ENCODE data around the gene ADAMTSL2.
"Not testable (repeated sequence)": the region's sequence is repeated elsewhere in the genome, so short reads cannot be mapped to it uniquely, and the experiment has no call there.

Gene ADAMTSL2

GRCh38 chr9:133551446-133551845 is 16.9 kb downstream of the ADAMTSL2 start:
- H3K4me3 ChIP-seq (ENCODE audit: low read depth, low read length): no peak overlapping the region

GRCh38 chr9:133552236-133552635 is 17.7 kb downstream of the ADAMTSL2 start:
- no peak for DNase-seq (ENCODE audit: low read depth)
- H3K4me3 ChIP-seq (ENCODE audit: low read depth, low read length): no peak overlapping the region

More at GRCh38 chr9:133551446-133551845, 16.9 kb downstream of the ADAMTSL2 start:
- DNase-seq (ENCODE audit: low read depth): no peak

GRCh38 chr9:133553123-133553522 is 18.6 kb downstream of the ADAMTSL2 start:
- no peak for DNase-seq (ENCODE audit: low read depth)
- H3K4me3 ChIP-seq (ENCODE audit: low read depth, low read length): no peak overlapping the region

- DNase-seq (ENCODE audit: low read depth): no peak
- no peak overlapping the region for H3K4me3 ChIP-seq (ENCODE audit: low read depth, low read length)
Observed at GRCh38 chr9:133553973-133554713, 19.6 kb downstream of the ADAMTSL2 start.

- DNase-seq (ENCODE audit: low read depth): no peak
- H3K4me3 ChIP-seq (ENCODE audit: low read depth, low read length): no peak overlapping the region
Observed at GRCh38 chr9:133554729-133555128, 20.2 kb downstream of the ADAMTSL2 start.

GRCh38 chr9:133556354-133556753 is 21.9 kb downstream of the ADAMTSL2 start:
- DNase-seq (ENCODE audit: low read depth): no peak
- H3K4me3 ChIP-seq (ENCODE audit: low read depth, low read length): no peak overlapping the region

GRCh38 chr9:133557581-133557980 is 23.1 kb downstream of the ADAMTSL2 start:
- no peak overlapping the region for H3K4me3 ChIP-seq (ENCODE audit: low read depth, low read length)
- no peak for DNase-seq (ENCODE audit: low read depth)

- peak; percentile 30 for DNase-seq (ENCODE audit: low read depth)
- no peak overlapping the region for H3K4me3 ChIP-seq (ENCODE audit: low read depth, low read length)
Observed at GRCh38 chr9:133558191-133559126, 24.0 kb downstream of the ADAMTSL2 start.

GRCh38 chr9:133560311-133560710 is 25.8 kb downstream of the ADAMTSL2 start:
- no peak overlapping the region for H3K4me3 ChIP-seq (ENCODE audit: low read depth, low read length)
- no peak for DNase-seq (ENCODE audit: low read depth)

GRCh38 chr9:133560944-133561343 is 26.4 kb downstream of the ADAMTSL2 start:
- no peak for DNase-seq (ENCODE audit: low read depth)
- H3K4me3 ChIP-seq (ENCODE audit: low read depth, low read length): no peak overlapping the region

- no peak overlapping the region for H3K4me3 ChIP-seq (ENCODE audit: low read depth, low read length)
- no peak for DNase-seq (ENCODE audit: low read depth)
Observed at GRCh38 chr9:133561976-133562554, 27.6 kb downstream of the ADAMTSL2 start.

- DNase-seq (ENCODE audit: low read depth): no peak
- H3K4me3 ChIP-seq (ENCODE audit: low read depth, low read length): no peak overlapping the region
Observed at GRCh38 chr9:133562611-133563290, 28.2 kb downstream of the ADAMTSL2 start.

GRCh38 chr9:133563291-133563796 is 28.8 kb downstream of the ADAMTSL2 start:
- DNase-seq (ENCODE audit: low read depth): no peak
- H3K4me3 ChIP-seq (ENCODE audit: low read depth, low read length): no peak overlapping the region

GRCh38 chr9:133563814-133564213 is 29.3 kb downstream of the ADAMTSL2 start:
- DNase-seq (ENCODE audit: low read depth); H3K4me3 ChIP-seq (ENCODE audit: low read depth, low read length): not testable (repeated sequence)

- no peak for DNase-seq (ENCODE audit: low read depth)
- no peak overlapping the region for H3K4me3 ChIP-seq (ENCODE audit: low read depth, low read length)
Observed at GRCh38 chr9:133564451-133565116, 30.1 kb downstream of the ADAMTSL2 start.

GRCh38 chr9:133566382-133566781 is 31.9 kb downstream of the ADAMTSL2 start:
- no peak for DNase-seq (ENCODE audit: low read depth)
- H3K4me3 ChIP-seq (ENCODE audit: low read depth, low read length): no peak overlapping the region

- H3K4me3 ChIP-seq (ENCODE audit: low read depth, low read length): no peak overlapping the region
- DNase-seq (ENCODE audit: low read depth): no peak
Observed at GRCh38 chr9:133566817-133567216, 32.3 kb downstream of the ADAMTSL2 start.

- no peak for DNase-seq (ENCODE audit: low read depth)
Observed at GRCh38 chr9:133568186-133568585, 33.7 kb downstream of the ADAMTSL2 start.

More at GRCh38 chr9:133568186-133568585, 33.7 kb downstream of the ADAMTSL2 start:
- no peak overlapping the region for H3K4me3 ChIP-seq (ENCODE audit: low read depth, low read length)
